Spleen (tissue), 7 donors: ENCODE data around the gene RBM17.

Experiments used
- CTCF ChIP-seq, 11 experiments: fragments of 200-600 bp in 7 of 11; fragments of 450-650 bp in 4 of 11; sonication (generic) in 4 of 11; IDR thresholded peaks in 8 of 11; conservative IDR thresholded peaks in 3 of 11; 1 replicate in 7 of 11; 2 replicates in 4 of 11; pipeline versions ENCODE4 v1.4.0 to v1.8.0; 2016 to 2021; ENCODE audit warnings: antibody characterized with exemption in 11 of 11, inconsistent platforms in 4 of 11, mild to moderate bottlenecking in 1 of 11
- POLR2A ChIP-seq, 3 donors: fragments of 450-650 bp; IDR thresholded peaks; one replicate each; pipeline ENCODE4 v1.5.1; 2017; ENCODE audit warnings: antibody characterized with exemption in 3 of 3, mild to moderate bottlenecking in 1 of 3
- POLR2AphosphoS5 ChIP-seq, 3 donors: sonication (generic); formaldehyde crosslinking; IDR thresholded peaks; one replicate each; pipeline ENCODE4 v1.5.1; 2017; ENCODE audit warnings: antibody characterized with exemption in 3 of 3
- donor health status: DM: no; HTN: no; CAD: no; lungs with moderate emphysema.
- donor health status: DM: no; HTN: no; CAD: no.
- donor health status: DM: no; HTN: no; CAD: no.

GRCh38 chr10:6053303-6053702 is 35.5 kb upstream of the RBM17 start:
- TF ChIP-seq CTCF (IDR thresholded peaks at IDR 0.05 in 8 of 11, conservative IDR thresholded peaks at IDR 0.05 in 3 of 11) (no peak), POLR2AphosphoS5 (IDR thresholded peaks at IDR 0.05) (no peak), POLR2A (IDR thresholded peaks at IDR 0.05) (no peak)
